T47D (cell line): Measurements from ENCODE around the gene DZIP1.

Source experiments
- DNase-seq, 2 experiments: peaks; one replicate each; pipeline versions ENCODE4 v3.0.0 to v3.0.0-alpha.2; 2011 to 2012; ENCODE audit warnings: low read depth in 1 of 2, low spot score in 1 of 2
- JUND ChIP-seq: IDR thresholded peaks from 2 replicates; pipeline ENCODE4 v1.6.1; 2012; ENCODE audit warnings: low read depth
- in situ Hi-C: cut with HindIII; loops from 2 replicates; pipeline ENCODE4 v1.10.0; 2016; ENCODE audit warnings: low sequenced_read_pairs, low pct_unique_long_range_greater_than_20kb

The DZIP1 gene

DNA sequence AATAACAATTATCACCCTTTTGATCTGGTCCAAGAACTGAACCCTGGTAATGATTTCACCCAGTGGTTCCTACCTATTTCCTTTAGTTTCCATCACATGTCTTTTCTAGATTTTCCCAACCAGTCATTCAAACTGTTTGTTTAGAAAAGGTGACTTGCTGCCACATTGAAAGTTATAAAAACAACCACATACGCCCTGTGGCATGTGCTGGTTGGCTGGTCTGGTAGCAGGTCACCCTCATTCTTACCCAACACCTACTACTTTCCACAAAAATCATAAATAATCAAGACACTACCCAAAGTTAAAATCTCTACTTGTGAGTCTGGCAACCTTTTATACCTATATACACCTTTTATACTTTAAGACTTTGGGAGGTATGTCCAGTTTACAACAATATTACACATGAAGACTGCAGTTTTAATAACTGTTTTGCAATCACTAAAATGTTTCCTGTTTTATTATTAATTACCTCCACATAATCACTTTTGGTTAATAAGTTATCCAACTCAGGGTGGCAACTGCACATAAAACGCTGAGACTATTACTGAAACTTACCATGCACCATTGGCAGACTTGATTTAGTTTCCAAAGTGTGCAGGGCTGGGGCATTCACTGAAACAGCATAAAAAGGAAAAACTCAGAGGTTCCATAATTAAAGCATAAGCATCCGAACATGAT lies 38.9 kb downstream of the DZIP1 start:
- no peak for DNase-seq
- in situ Hi-C loops = no loop called here
- no peak for TF ChIP-seq JUND

DNA sequence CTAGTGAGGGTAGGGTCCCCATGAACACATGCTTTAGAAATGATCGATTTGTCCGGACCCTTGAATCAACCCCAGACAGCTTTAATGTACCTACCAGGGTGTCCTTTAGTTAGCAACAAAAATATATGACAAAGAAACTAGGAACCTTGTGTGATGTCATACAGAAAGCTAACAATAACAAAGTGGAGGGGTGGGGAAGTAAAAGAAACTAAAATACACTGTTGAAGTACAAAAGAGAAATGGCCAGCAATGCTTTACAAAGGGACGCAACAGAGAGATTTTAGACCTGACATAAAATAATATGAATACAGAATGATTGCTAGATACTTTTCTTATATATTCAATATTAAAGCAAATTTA lies 40.0 kb downstream of the DZIP1 start:
- in situ Hi-C loops = no loop called here

DNA sequence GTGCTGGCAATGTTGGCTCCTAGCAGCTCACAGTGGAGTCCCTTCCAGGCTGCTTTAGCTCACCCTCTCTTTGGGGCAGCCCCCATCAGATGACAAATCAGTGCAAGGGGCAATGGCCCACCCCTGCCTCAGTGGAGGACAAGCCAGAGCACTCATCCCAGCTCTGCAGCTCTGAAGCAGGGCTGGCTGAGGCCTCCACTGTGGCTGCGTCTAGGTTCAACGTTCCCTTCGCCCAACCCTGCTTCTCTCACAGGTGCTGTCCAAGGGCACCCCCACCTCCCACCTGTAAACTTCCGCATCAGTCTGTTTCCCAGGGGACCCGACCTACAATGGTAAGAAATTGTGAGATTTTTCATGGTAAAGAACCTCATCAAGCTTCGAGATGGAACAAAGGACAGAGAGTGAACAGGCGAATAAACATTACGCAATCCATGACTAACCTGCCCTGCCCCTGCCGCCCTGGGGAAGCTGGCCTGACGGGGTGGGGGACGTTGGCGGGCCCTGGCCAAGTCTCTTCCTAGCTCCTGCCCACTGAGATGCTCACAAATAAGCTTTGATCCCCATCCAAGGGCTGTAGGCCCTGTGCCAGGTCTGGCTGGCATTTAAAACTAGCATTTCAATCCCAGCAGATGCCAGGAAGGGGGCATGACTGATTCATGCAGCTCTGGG lies 40.5 kb downstream of the DZIP1 start:
- in situ Hi-C loops = no loop called here
- TF ChIP-seq JUND = no peak
- DNase-seq = peak in 1 of 2 experiments; percentile 4

More for the DNA sequence above, 40.0 kb downstream of the DZIP1 start:
- TF ChIP-seq JUND = no peak
- DNase-seq = no peak

DNA sequence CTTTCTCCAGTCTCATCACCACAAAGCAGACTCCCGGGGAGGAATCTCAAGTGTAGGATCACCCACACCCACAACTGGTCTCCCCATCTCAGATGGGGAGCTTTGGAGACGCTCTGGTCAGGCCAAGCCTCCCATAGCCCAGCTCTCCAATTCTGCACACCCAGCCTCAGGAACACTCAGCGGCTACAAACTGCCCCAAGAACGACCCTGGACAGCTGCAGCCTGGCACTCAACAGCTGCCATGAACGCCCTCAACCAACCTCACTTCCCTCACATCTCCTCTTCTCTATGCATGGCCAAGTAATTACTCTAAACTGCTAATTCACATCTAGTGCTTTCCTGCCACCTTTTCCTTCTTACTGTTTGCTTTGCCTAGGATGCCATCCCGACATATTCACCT lies 42.6 kb downstream of the DZIP1 start:
- no peak for TF ChIP-seq JUND
- DNase-seq = no peak
- in situ Hi-C loops = no loop called here

DNA sequence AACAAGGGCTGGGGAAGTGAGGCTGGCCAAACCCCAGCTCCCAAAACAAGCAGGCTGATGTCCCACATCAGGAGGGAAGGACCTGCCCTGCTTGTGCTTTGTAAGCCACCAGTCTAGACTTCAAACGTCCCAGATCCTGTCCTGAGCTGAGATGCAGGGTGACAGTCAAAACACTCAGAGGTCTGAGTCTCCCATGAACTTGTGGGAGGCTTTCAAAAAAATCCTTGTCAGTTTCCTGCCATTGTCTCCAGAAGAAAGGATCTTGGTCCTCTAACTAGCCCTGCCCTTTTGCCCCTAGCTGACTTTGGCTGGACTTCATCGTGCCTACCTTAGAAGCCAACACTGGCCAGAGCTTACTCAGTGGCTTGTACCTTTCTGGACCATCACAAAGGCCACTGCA lies 43.3 kb downstream of the DZIP1 start:
- no peak for TF ChIP-seq JUND
- no peak for DNase-seq
- in situ Hi-C loops = no loop called here

DNA sequence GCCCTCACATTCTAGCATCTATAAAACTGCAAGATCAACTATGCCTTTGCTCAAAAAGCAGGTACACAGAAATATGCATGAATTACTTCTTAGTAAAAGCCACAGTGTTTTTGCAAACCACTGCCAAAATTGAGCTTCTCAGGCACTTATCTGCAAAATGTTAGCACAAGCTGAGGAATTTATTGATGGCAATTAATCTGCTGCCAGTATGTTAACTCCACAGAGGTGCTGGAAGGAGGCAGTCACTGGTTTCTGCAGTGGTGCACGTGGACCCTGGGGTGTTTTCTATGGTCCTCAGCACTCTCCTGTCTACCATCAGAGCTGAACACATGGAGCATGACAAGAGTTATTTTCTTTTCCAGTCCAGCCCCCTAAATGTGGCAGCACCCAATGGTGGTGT lies 47.8 kb downstream of the DZIP1 start:
- no peak for DNase-seq
- no peak for TF ChIP-seq JUND
- in situ Hi-C loops = no loop called here

DNA sequence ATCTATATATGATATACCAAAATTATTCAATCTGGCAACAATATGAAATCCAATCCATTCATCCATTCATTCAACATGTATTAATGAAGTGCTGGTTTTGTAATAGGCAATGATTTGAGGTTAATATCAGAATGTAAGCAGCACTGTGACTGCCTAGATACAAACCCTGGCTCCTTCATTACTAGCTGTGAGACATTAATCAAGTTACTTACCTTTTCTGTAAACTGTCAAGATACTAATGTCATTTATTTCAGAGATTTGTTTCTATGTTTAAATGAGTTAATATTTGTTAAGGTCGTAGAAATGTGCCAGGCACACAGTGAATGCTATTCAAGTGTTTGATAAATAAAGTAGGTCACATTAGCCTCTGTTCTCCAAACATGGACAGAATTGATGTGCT lies 51.0 kb downstream of the DZIP1 start:
- DNase-seq = no peak
- in situ Hi-C loops = no loop called here
- TF ChIP-seq JUND = no peak

DNA sequence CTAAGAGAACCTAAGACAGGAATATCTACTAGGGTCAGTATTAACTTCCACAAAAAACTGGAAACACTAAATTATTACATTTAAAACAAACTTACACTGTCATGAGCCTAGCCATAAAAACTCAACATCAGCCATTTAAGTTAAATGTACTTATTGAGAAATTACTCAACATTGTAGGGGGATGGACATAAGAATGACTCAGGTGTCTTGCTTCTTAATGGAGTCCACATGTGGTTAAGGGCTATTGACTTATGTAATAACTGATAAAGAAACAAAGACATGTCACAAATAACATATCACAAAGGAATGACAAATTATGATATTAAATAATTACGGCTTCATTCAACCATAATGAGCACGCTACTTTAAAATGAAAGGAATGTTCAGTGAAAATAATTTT lies 55.8 kb downstream of the DZIP1 start:
- in situ Hi-C loops = no loop called here
- no peak for DNase-seq
- no peak for TF ChIP-seq JUND

DNA sequence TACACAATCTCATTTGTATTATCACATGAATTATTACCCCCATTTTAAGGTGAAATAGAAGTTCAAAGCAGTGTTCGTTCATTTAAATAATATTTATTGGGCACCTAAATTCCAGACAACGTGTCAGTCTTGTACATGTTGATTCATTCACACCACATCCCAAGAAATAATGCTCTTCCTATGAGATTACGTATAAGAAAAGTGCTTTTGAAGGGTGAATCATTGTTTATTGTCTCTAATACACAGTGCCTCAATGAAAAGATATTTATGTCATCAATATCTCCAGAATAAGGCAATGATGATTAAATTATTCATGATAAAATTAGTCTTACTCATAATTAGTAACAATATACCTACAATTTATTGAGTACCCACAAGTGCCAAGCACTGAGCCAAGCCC lies 56.4 kb downstream of the DZIP1 start:
- no peak for DNase-seq
- in situ Hi-C loops = no loop called here
- no peak for TF ChIP-seq JUND

DNA sequence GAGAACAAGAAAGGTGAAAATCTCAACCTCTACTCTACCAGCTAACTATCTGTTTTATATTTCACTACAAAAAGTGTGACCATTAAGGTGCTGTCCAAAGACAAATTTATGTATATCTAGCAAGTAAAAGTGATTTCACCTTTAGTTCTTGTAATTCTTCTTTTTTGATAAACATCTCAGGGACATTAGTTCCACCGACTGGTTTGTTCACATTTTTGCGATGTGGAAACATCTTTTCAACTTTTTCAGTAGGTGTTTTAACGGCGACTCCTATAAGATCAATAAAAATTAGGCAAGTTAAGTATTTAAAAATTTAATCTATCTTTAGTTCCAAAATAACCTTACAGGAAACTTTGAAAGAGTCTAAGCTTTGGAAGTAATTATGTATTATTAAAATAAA lies 58.6 kb downstream of the DZIP1 start:
- peak in 1 of 2 experiments; percentile 3 for DNase-seq
- TF ChIP-seq JUND = no peak

DNA sequence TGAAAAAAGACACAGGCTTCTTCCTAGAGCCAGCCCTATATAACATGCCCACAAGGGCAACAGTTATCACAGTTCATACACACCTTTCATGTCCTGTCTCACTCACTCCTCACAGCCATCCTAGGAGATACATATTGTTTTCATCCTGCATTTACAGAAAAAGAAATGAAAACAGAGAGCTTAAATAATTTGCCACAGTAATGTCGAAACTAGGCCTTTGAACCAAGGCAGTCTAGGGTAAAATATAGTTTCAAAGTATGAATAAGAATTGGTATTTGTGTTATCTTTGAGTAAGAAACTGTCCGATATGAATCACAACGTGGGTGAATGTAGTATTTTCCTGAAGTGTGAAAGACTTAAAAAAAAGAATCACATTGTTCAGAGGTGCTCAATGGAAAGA lies 65.2 kb downstream of the DZIP1 start:
- in situ Hi-C loops = no loop called here
- no peak for DNase-seq
- no peak for TF ChIP-seq JUND

More for the DNA sequence above, 58.6 kb downstream of the DZIP1 start:
- in situ Hi-C loops = no loop called here

DNA sequence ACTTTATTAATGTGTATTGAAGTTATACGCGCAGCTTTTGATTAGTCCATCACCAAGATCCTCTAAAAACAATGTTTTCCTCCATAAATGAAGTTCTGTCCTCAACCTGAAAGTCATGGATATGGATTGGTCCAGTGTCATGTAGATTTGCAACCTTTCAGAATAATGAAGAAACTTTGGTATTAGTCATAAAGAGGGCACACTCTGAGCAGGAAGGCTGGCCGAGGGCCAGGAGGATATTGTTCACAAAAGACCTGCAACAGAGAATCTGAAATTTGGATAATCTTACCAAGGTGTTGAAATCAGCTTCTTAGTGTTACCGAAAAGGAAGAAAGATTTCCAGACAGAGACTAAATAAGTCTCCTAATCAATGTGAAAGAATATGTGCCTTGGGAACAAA lies 71.3 kb downstream of the DZIP1 start:
- no peak for TF ChIP-seq JUND
- no peak for DNase-seq
- in situ Hi-C loops = no loop called here

DNA sequence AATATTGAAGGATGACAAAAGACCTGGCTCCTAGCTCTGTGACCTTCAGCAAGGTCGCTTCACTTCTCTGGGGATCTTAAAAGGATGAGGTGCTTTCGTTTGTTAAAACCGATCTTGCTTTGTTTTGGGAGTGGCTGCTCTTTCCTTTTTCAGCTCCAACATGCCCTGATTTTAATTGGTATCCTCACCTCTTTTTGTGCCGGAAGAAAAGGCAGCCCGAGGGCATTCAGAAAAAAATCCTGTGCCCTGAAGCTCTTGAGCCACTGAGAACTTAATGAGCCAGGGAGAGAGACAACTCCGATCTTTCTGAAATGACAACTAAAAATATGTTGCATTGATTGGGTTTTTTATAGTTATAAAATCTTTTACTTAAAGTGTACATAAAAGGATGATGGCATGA lies 72.6 kb downstream of the DZIP1 start:
- TF ChIP-seq JUND = no peak
- in situ Hi-C loops = no loop called here
- DNase-seq = no peak

DNA sequence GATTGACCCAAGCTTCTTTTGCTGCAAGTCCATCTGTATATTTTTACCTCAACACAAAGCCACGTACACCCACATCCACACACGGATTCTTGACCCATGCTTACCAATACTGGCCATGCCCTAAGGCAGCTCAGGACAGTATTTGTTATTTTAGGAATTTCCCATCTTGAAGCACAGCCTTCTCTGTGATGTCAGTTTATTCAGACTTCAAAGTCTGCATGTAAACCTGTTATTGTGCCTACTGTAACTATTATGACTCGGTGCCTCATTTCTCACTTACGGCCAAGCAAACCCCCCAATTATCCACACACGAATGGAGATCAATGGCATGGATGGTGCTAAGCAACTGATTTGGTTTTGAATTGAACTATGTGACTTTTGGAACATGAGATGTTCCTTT lies 74.5 kb downstream of the DZIP1 start:
- in situ Hi-C loops = no loop called here
- no peak for TF ChIP-seq JUND
- peak in 1 of 2 experiments; percentile 3 for DNase-seq
